T-helper 2 cell treated with Interferon-gamma antibody and Interleukin-4, amounts not matched to agents 5 μg/mL and 100 μg/mL, for 36 hours (primary cell): ENCODE measurements around the gene KLHL29.

Experiments used
- DNase-seq: peaks from one replicate; pipeline ENCODE4 v3.0.0; 2021; ENCODE audit warnings: low spot score
- H3K27ac Mint-ChIP-seq: one replicate; pipeline ENCODE4 v1.8.0; 2021; ENCODE audit warnings: mild to moderate bottlenecking, mixed read lengths
- H3K27me3 Mint-ChIP-seq: one replicate; pipeline ENCODE4 v1.8.0; 2021; ENCODE audit warnings: low read depth, mixed read lengths
- H3K36me3 Mint-ChIP-seq: one replicate; pipeline ENCODE4 v1.8.0; 2021; ENCODE audit warnings: low read depth, mixed read lengths
- H3K4me1 Mint-ChIP-seq: one replicate; pipeline ENCODE4 v1.8.0; 2021; ENCODE audit warnings: low read depth, mixed read lengths
- H3K4me3 Mint-ChIP-seq: one replicate; pipeline ENCODE4 v1.8.0; 2022; ENCODE audit warnings: mild to moderate bottlenecking, moderate library complexity, mixed read lengths
- H3K9me3 Mint-ChIP-seq: one replicate; pipeline ENCODE4 v1.8.0; 2021; ENCODE audit warnings: mixed read lengths

The KLHL29 gene

GRCh38 chr2:23692263-23692662 is 307.3 kb downstream of the KLHL29 start:
- Mint-ChIP-seq H3K4me3 (no peak overlapping the region), H3K9me3 (no peaks in the 10 kb centered on the region), H3K27me3 (no peaks in the 10 kb centered on the region), H3K4me1 (no peaks in the 10 kb centered on the region), H3K36me3 (no peaks in the 10 kb centered on the region), H3K27ac (no peak overlapping the region)
- DNase-seq = no peak

DNA sequence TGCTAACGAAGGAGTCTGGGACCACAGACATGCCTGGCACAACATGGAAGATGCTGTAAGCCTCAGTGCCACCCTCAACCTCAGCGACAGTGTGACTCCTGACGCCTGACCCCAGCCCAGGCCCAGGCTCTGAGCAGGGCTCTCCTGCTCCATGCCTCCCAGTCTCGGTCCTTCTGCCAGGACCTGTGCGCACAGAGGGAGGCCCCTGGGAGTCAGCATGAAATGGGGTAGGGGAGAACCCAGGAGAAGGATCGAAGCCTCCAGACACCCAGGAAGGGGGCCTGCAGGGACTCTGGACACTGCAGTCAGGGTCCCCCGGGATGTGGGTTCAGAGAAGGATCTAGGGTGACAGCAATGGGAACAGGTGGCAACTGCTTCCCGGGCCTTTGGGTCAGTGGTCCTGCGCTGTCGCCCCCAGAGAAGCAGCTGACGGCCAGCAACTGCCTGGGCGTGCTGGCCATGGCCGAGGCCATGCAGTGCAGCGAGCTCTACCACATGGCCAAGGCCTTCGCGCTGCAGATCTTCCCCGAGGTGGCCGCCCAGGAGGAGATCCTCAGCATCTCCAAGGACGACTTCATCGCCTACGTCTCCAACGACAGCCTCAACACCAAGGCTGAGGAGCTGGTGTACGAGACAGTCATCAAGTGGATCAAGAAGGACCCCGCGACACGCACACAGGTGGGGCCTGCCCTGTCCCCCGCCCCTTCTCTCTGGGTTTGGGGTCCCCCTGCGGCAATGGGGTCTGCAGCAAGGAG is 308.0 kb downstream of the KLHL29 start:
- H3K9me3 Mint-ChIP-seq = no peaks in the 10 kb centered on the region
- H3K27ac Mint-ChIP-seq = no peak overlapping the region

DNA sequence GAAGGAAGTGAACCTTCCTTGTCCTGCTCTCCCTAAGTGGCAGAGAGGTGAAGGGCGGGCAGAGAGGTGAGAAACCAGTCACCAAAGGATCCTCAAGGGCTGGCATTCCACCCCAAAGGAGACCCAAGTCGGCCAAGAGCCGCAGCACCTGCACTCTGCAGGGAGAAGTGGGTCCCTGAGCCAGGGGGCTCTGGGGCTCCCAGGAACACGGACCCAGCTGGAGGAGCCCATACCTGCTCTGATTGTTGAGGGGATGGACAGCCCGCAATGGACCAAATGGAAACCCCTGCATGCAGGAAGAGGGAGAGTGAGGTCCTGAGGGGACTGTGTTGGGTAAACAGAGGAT is 308.6 kb downstream of the KLHL29 start:
- DNase-seq = no peak
- Mint-ChIP-seq H3K27ac (no peak overlapping the region), H3K4me3 (no peak overlapping the region), H3K9me3 (no peaks in the 10 kb centered on the region), H3K27me3 (no peaks in the 10 kb centered on the region), H3K4me1 (no peaks in the 10 kb centered on the region), H3K36me3 (no peaks in the 10 kb centered on the region)

More for the DNA sequence above, 308.0 kb downstream of the KLHL29 start:
- Mint-ChIP-seq H3K4me1 (no peaks in the 10 kb centered on the region), H3K27me3 (no peaks in the 10 kb centered on the region), H3K36me3 (no peaks in the 10 kb centered on the region), H3K4me3 (no peak overlapping the region)
- no peak for DNase-seq

- Mint-ChIP-seq H3K27ac (no peak overlapping the region), H3K4me3 (no peak overlapping the region), H3K36me3 (no peaks in the 10 kb centered on the region), H3K4me1 (no peaks in the 10 kb centered on the region), H3K9me3 (no peaks in the 10 kb centered on the region), H3K27me3 (no peaks in the 10 kb centered on the region)
- DNase-seq = no peak
These were observed 309.4 kb downstream of the KLHL29 start for GRCh38 chr2:23694058-23695045.

DNA sequence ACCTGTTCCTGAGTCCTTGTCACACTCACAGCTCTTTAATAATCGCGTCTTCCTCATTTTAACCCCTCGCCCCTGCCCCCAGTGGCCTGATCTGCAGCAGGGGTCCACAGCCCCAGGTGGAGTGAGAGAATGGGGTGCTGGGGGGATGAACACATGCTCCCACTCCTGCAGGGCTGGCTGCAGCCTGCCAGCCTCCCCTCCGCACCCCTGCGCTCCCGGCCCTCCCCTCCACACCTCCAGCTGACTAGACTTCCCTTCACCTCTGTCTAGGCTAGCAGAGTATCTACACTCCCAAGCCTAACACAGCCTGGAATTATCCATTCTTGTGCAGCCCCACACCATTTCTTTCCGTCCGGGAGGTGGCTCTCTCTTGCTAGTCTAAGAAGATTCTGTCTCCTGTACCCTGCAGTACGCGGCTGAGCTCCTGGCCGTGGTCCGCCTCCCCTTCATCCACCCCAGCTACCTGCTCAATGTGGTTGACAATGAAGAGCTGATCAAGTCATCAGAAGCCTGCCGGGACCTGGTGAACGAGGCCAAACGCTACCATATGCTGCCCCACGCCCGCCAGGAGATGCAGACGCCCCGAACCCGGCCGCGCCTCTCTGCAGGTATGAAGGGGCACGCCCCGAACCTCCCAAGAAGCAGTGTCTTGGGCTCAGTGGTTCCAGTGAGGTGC is 310.4 kb downstream of the KLHL29 start:
- H3K4me3 Mint-ChIP-seq = no peak overlapping the region
- no peak for DNase-seq

GRCh38 chr2:23695890-23696751 is 311.1 kb downstream of the KLHL29 start:
- no peaks in the 10 kb centered on the region for H3K4me1 Mint-ChIP-seq
- H3K27ac Mint-ChIP-seq = no peak overlapping the region
- no peak for DNase-seq
- H3K36me3 Mint-ChIP-seq = no peaks in the 10 kb centered on the region
- H3K4me3 Mint-ChIP-seq = no peak overlapping the region
- H3K9me3 Mint-ChIP-seq = no peaks in the 10 kb centered on the region
- H3K27me3 Mint-ChIP-seq = no peaks in the 10 kb centered on the region

More for the DNA sequence above, 310.4 kb downstream of the KLHL29 start:
- no peaks in the 10 kb centered on the region for H3K27me3 Mint-ChIP-seq
- H3K4me1 Mint-ChIP-seq = no peaks in the 10 kb centered on the region
- no peaks in the 10 kb centered on the region for H3K9me3 Mint-ChIP-seq
- H3K36me3 Mint-ChIP-seq = no peaks in the 10 kb centered on the region
- H3K27ac Mint-ChIP-seq = no peak overlapping the region

DNA sequence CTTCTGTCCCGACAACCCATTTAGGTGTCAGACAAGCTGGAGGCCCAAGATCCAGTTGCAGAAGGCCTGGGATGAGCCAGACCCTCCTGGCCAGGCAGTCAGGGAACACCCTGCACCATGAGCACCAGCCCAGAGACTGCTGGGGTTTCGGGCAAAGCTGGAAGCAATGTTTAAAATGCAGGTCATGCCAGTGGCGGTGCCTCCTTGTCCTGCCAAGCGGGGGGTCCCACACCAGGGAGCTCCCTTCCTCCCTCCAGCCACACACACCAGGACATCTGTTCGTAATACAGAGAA is 311.7 kb downstream of the KLHL29 start:
- Mint-ChIP-seq H3K27me3 (no peaks in the 10 kb centered on the region), H3K27ac (no peak overlapping the region), H3K4me1 (no peaks in the 10 kb centered on the region), H3K4me3 (no peak overlapping the region), H3K9me3 (no peaks in the 10 kb centered on the region), H3K36me3 (no peaks in the 10 kb centered on the region)
- DNase-seq = no peak

GRCh38 chr2:23697256-23698075 is 312.5 kb downstream of the KLHL29 start:
- no peak for DNase-seq

DNA sequence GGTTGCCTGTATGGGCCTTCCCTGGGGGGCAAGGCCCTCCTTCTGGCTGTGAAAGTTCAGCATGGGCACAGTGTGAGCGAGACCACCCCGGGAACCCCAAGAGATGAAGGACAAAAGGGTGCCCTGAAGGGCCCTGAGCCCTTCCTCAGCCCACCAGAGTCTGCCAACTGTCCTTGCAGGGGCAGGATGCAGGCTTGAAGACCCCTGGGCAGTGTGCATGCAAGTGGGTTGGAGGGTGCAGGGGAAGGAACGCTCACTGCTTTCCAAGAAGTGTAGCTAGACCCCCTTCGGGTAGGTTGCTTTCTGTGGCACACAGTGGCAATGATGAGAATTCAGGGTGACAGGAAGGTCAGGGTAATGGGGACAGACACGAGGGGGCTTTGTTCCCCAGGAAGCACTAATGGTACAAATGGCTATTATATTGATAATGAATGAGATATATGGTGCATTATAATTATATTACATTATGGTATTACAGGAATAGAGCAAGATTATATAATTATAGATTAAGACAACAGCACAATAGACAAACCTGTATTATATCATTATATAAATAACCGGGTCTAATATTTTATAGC is 313.2 kb downstream of the KLHL29 start:
- H3K4me3 Mint-ChIP-seq = no peak overlapping the region
- no peaks in the 10 kb centered on the region for H3K36me3 Mint-ChIP-seq
- H3K27me3 Mint-ChIP-seq = no peaks in the 10 kb centered on the region
- H3K27ac Mint-ChIP-seq = no peak overlapping the region
- no peaks in the 10 kb centered on the region for H3K9me3 Mint-ChIP-seq
- no peak for DNase-seq
- no peaks in the 10 kb centered on the region for H3K4me1 Mint-ChIP-seq

More at GRCh38 chr2:23697256-23698075, 312.5 kb downstream of the KLHL29 start:
- H3K36me3 Mint-ChIP-seq = no peaks in the 10 kb centered on the region
- no peaks in the 10 kb centered on the region for H3K4me1 Mint-ChIP-seq
- H3K9me3 Mint-ChIP-seq = no peaks in the 10 kb centered on the region
- no peaks in the 10 kb centered on the region for H3K27me3 Mint-ChIP-seq
- H3K4me3 Mint-ChIP-seq = no peak overlapping the region
- no peak overlapping the region for H3K27ac Mint-ChIP-seq

DNA sequence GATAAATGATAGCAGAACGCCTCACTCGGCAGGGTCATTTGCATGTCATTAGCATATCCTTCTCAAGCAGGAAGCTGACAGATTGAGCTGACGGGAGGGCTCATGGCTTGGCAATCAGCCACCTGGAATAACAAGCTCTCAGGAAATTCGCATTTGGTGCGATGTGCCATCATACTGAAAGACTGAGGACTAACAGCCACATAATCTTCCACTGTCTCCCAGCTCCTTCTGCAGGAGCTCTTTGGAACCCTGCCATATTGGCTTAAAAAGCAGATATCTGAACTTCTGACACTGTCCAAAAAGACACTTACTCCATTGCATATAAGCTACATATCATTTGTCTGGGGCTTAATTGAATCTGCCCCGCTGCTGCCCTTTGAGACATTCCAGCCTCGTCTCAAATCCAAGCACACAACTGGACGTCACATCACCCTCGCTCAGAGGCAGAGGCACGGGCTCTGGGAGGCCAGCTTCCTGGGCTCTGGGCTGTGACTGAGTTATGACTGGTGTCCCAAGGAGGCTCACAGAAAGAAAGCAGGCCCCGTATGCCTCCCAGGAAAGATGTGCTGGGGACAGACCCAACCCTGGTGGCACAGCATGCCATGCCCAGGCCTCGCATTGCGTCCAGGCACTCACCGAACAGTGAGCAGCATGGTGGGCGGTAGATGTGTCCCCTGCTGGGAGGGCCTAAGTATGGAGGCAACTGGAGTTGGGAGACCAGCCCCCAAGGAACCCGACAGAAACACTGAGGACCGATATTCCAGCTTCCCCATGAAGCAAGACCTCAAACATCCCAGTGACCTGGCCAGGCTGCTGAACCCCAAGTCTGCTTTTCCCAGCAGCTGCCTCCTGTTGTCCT is 314.0 kb downstream of the KLHL29 start:
- no peaks in the 10 kb centered on the region for H3K9me3 Mint-ChIP-seq
- H3K4me3 Mint-ChIP-seq = no peak overlapping the region
- H3K27ac Mint-ChIP-seq = no peak overlapping the region
- DNase-seq = no peak
- H3K4me1 Mint-ChIP-seq = no peaks in the 10 kb centered on the region
- no peaks in the 10 kb centered on the region for H3K36me3 Mint-ChIP-seq
- H3K27me3 Mint-ChIP-seq = no peaks in the 10 kb centered on the region

- Mint-ChIP-seq H3K27ac (no peak overlapping the region), H3K4me3 (no peak overlapping the region), H3K36me3 (no peaks in the 10 kb centered on the region), H3K9me3 (no peaks in the 10 kb centered on the region), H3K27me3 (no peaks in the 10 kb centered on the region), H3K4me1 (no peaks in the 10 kb centered on the region)
- no peak for DNase-seq
These were observed 314.6 kb downstream of the KLHL29 start for GRCh38 chr2:23699580-23699925.

GRCh38 chr2:23700627-23701026 is 315.6 kb downstream of the KLHL29 start:
- Mint-ChIP-seq H3K4me3 (no peak overlapping the region), H3K36me3 (no peaks in the 10 kb centered on the region), H3K4me1 (no peaks in the 10 kb centered on the region), H3K27ac (no peak overlapping the region), H3K27me3 (no peaks in the 10 kb centered on the region), H3K9me3 (no peaks in the 10 kb centered on the region)
- DNase-seq = no peak
